Hindlimb muscle (tissue), 1 donor: Measurements from ENCODE around the gene PRDM8. TPM values are rescaled to one million over a fixed set of nuclear protein-coding genes. Genes with fewer than 3 reads are reported as not detected.

Source experiments
- DNase-seq: peaks from one replicate; pipeline ENCODE4 v3.0.0-alpha.2; 2013
- polyA plus RNA-seq: library from polyadenylated mRNA; unstranded; fragments of 120-200 nt; gene quantifications from one replicate; pipeline ENCODE4 v1.2.1, GENCODE V29; 2013; ENCODE audit not compliant: insufficient read length

PRDM8 gene
- polyA plus RNA-seq, 1 donor, result 17.1 TPM

- DNase-seq, result peak; percentile 88
These were observed 4.9 kb downstream of the PRDM8 start for GRCh38 chr4:80202190-80202711.

DNA sequence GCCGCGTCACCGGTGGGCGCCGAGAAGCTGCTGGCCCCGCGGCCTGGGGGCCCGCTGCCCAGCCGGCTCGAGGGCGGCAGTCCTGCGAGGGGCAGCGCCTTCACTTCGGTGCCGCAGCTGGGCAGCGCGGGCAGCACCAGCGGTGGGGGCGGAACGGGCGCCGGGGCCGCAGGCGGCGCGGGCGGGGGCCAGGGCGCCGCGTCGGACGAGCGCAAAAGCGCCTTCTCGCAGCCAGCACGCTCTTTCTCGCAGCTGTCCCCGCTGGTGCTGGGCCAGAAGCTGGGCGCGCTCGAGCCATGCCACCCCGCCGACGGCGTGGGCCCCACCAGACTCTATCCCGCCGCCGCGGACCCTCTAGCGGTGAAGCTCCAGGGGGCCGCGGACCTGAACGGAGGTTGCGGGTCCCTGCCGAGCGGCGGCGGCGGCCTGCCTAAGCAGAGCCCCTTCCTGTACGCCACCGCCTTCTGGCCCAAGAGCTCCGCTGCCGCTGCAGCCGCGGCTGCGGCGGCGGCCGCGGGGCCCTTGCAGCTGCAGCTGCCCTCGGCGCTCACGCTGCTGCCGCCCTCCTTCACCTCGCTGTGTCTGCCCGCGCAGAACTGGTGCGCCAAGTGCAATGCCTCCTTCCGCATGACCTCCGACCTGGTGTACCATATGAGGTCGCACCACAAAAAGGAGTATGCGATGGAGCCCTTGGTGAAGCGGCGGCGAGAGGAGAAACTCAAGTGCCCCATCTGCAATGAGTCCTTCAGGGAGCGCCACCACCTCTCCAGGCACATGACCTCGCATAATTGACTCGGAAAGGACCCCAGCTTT, 5.6 kb downstream of the PRDM8 start:
- peak; percentile 67 for DNase-seq

DNA sequence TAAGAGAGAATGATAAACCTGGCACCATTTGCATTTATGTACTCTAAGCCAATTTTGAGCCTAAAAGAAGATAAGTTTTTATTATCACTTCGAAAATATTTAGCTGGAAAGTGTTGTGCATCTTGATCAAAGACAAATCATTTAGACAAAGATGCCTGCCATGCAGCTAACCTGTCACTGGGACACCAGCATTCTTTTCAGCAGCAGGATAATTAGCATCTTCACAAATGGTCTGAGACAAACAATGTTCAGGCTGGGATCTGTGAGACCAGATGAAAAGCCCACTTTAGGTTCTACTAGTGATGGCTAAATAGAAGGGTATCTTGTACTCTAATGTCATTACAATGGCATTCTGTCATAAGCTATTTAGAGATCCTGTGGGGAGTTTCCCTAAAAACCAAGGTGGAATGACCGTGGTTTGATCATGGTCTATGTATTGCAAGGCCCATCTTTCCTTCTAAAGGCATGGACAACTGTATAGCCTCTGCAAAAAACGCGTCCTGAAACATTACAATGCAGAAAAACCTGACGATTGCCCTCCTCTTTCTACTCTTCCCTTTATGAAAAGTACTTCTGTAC, 7.2 kb downstream of the PRDM8 start:
- DNase-seq, result no peak

- DNase-seq, result no peak
These were observed 8.8 kb downstream of the PRDM8 start for GRCh38 chr4:80206111-80206510.

GRCh38 chr4:80206521-80207171, 9.3 kb downstream of the PRDM8 start:
- peak; percentile 84 for DNase-seq

DNA sequence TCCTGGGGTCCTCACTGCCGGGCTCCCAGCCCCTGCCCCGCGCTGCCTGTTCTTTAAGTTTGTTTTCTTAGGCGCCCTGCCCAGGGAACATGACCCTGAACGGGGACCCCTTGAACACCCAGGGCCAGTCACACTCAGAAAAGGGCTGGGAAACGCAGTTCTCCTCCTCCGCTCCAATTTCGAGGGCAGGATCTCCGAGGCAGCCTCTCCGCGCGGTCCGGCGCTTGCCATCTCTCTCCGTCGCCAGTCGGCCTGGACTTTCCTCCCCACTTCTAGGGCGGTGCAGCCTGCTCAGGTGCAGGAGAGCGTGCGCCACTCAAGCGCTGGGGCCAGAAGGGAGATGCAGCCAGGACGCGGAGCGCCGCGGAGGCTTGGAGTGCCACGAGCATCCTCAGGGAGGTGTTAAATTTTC, 9.9 kb downstream of the PRDM8 start:
- DNase-seq, result no peak

DNA sequence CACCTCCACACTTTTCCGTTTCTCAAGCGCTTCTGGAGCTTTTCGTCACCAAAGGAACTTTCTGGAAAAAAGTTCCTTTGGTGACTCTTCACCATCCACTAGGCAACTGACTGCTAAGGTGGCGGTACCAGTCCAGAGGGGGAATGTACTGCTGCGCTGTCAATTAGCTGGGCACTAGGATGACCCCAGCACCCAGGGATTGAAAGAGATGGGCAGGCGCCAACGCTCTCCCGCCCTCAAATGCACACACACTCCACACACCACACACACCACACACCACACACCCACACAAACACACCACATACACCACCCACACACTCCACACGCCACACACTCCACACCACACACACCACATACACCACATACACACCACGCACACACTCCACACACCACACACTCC, 10.4 kb downstream of the PRDM8 start:
- no peak for DNase-seq

GRCh38 chr4:80208610-80209339, 11.5 kb downstream of the PRDM8 start:
- no peak for DNase-seq

GRCh38 chr4:80209340-80209701, 12.0 kb downstream of the PRDM8 start:
- DNase-seq, result no peak

- DNase-seq, result no peak
These were observed 13.2 kb downstream of the PRDM8 start for GRCh38 chr4:80210549-80210948.

DNA sequence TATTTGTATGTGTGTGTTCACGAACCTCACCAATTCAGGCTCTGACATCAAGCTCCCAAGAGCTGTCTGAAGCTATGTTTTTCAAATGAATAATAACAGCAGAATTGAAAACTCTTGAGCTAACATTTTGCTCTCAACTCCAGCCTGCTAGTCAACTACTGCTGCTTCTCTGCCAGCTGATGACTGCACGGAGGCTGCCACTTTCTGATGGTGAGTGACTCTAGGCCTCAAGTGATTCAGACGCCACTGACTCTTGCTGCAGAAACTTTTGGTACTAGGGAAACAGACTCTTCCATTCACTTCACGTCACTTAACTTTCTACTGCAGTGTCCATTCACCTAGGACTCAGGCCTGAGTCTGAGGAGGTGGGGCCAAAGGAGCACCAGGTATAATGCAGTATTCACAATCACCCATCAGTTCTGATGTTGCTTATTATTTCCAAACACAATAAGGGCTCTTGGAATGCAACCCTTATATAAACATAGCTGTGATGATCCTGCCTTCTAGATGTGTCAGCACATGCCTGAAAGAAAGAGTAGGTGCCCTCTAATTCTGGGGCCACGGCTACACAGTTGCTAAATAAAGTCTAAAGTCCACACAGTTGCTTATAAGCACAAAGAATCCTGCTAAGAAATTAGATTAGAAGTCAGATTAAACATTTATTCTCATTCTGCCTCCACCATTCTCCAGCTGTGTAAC, 16.0 kb downstream of the PRDM8 start:
- DNase-seq, result no peak

DNA sequence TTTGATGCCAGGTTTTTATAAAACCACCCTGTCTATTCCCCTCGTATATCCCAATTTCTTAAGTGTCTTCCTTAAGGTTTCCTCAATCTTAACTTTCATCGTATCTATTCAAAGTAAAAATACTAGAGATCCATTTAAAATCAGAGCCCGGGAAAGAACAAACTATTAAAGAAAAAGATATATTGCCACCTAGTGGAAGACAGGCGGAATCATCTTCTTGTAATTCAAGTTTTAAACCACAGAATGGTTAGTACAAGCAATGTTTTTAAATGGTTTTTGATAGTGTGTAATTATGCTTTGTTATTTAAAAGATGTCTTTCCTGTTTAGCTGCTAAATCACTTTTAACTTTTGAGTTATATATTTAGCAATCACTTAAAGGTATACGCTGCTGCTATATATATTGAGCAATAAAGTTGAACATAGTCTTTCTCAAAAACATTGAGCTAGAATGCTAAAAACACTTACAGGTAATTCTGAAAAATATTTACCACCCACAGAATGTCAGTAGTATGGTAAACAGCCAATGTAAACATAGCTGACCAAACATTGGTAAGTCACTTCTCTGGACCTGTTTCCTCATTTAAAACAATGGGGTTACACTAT, 18.2 kb downstream of the PRDM8 start:
- no peak for DNase-seq

DNA sequence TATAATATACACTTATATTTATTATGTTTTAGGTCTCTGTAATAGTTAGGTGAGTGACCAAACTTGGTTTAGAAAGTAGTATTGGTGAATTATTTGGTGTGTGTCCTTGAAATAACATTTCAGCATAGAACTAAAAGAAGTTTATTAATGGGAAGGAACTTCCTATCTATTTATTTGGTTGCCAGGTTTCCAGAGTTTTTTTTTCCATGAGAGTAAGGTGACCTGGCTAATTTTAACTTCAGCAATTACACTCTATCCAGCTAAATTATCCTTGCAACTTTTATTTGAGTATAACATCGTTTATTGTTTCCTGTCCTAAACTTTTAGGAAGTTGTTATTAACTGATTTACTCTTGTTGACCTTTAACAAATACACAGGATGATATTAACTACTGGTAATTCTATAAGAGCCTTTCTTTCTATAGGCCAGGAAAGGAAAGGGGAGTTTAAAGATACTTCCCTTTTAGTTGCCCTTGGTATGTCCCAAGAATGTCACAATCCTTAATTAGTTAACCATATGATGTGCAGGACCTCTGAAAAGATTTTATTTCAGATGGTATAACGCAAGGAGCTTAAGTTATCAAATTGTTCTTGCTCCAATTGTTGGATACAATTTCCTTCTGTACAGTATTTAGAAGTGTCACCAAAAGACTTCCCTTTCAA, 18.9 kb downstream of the PRDM8 start:
- no peak for DNase-seq

DNA sequence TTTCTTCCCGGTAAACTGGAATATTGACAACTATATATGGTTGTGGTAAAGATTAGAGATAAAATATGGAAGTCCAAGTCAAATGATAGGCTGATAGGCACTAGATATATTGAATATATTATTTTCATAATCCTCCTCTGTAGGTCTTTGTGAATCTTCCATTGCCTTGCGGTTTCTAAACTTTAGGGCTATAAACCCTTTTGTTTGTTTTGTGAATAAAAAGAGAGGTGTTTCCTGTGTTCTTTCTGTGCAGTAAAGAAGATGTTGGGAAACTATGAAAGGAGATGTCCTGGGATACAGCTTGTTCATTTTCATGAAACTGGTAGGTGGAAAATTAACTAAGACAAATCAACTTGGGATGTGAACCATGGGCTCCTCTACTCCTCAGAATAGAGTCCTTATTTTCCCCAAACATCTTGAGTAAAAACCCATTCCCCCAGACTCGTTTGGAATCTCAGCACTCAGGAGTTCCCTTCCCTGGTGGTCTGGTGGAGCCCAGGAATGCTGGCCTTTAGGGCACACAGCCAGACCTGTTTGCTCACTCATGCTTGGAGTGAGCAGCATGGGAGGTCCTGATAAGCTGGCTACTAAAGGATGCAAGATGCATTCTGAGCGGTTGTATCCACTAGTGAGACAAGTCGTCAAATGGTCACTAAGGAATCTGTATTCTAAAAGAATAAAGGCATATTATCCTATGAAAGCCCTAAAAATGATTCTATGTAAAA, 22.2 kb downstream of the PRDM8 start:
- no peak for DNase-seq

GRCh38 chr4:80220711-80221110, 23.4 kb downstream of the PRDM8 start:
- no peak for DNase-seq

- DNase-seq, result no peak
These were observed 23.9 kb downstream of the PRDM8 start for GRCh38 chr4:80221161-80221560.

- no peak for DNase-seq
These were observed 28.3 kb downstream of the PRDM8 start for GRCh38 chr4:80225595-80225994.

GRCh38 chr4:80226094-80226493, 28.8 kb downstream of the PRDM8 start:
- DNase-seq, result no peak

- DNase-seq, result no peak
These were observed 31.2 kb downstream of the PRDM8 start for GRCh38 chr4:80228460-80228859.

- DNase-seq, result no peak
These were observed 31.8 kb downstream of the PRDM8 start for GRCh38 chr4:80229128-80229527.

- DNase-seq, result no peak
These were observed 32.3 kb downstream of the PRDM8 start for GRCh38 chr4:80229590-80229989.
